HG02970 (cell line): ENCODE measurements around the gene ACOT11.
"Not testable (repeated sequence)": the region's sequence is repeated elsewhere in the genome, so short reads cannot be mapped to it uniquely, and the experiment has no call there.

Source experiments
- ATAC-seq: cut with Tn5 transposase; IDR thresholded peaks from one replicate; pipeline ENCODE4 v1.9.1; 2021; ENCODE audit warnings: mild to moderate bottlenecking, moderate library complexity, moderate number of reproducible peaks; ENCODE audit not compliant: unreplicated experiment, low FRiP score

Gene ACOT11

DNA sequence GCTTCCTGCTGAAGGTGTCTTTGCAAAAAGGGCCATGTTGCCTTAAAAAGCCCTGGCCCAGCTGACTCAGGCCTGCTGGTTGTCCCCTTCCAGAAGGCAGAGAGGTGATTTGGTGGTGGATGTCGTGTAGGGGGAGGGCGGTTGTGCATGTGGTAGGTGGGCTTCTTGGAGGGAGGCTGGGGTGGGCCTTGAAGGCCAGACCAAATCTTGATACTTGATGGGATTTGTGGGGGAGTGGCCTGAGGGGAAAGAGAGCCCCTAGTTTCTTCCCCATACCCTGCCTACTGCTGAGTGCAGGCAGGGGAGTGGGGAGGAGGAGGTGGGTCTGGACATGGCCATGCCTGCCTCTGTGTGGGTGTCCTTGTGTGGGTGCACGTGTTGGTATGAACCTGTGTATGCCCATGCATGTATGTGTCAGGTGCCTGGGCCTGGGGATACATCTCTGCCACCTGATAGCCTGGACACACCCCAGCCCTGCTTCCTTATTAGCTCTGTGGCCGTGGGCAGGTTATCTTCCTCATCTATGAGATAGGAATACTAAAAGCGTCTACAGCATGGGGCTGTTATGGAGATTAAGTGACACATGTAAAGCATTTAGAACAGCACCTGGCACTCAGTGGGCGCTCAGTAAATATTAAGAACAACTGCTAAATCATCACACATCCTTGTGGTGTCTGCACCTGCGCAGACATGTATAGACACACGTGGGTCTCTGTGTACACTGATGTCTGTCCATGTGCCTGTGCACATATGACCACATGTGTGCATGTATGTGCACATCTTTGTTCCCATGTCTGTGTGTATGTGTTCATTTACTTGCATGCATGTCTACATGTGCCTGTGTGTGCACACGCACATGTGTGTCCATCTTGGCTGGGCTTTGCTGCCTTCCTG lies 58.3 kb downstream of the ACOT11 start:
- no peak for ATAC-seq

DNA sequence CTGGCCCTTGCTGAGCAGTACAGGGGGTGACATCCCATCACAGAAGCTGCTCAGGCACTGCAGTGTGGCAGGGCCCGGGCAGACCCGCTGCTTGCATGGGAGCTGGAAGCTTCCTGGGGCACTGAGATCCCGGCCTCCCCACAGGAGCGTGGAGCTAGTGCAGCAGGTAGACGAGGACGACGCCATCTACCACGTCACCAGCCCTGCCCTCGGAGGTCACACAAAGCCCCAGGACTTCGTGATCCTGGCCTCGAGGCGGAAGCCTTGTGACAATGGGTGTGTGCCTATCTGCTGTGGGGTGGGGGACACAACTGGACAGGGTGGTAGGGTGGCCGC lies 58.9 kb downstream of the ACOT11 start:
- no peak for ATAC-seq

DNA sequence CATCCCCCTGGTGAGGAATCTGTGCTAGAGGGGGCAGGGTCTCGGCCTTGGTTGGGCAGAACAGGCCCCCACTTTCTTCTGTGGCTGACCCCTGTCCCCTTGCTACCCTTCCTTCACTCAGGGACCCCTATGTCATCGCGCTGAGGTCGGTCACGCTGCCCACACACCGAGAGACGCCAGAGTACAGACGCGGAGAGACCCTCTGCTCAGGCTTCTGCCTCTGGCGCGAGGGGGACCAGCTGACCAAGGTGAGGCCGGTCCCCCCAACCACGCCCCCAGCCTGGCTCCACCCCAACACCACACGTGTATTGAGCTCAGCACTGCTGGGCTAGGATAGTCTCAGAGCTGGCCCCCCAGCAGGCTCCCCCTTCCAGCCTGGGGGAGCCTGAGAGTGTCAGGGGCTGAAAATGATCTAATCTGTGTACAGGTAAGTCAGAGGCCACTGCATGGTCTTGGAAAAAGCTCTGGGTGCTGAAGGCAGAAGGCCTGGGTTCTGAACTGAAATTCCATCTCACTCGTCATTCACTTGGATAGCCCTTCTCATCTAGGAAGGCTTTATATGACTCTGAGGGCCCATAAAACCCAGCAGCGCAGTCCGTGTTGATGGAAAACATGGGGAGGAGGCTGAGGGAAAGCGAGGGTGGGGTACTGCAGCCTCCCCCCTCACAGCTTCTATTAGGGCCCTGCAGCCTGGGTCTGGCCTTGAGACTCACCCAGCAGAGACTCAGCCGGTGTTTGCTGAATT lies 60.0 kb downstream of the ACOT11 start:
- no peak for ATAC-seq

DNA sequence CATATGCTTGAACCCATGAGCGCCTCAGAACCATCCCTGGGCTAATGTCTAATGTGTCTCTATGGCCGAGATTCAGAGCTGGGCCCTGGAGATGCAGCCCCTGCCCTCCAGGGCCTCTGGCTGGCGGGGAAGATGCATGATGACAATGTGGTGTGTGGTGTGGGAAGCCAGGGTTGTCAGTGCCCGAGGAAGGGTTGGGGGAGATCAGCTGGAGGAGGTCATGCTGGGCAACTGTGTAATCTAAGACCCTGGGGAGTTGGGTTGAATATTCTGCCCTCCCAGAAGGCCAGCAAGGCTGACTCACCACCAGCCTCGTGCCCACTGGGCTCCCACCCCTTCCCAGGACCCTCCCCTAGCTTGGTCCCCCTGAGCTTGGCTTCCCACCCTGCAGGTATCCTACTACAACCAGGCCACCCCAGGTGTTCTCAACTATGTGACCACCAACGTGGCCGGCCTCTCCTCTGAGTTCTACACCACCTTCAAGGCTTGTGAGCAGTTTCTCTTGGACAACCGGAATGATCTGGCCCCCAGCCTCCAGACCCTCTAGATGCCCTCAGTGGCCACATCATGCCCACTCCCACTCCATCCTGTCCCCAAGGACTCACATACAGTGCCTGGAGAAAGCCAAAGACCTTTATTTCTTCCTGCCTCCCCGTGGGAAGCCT lies 60.7 kb downstream of the ACOT11 start:
- ATAC-seq: no peak

DNA sequence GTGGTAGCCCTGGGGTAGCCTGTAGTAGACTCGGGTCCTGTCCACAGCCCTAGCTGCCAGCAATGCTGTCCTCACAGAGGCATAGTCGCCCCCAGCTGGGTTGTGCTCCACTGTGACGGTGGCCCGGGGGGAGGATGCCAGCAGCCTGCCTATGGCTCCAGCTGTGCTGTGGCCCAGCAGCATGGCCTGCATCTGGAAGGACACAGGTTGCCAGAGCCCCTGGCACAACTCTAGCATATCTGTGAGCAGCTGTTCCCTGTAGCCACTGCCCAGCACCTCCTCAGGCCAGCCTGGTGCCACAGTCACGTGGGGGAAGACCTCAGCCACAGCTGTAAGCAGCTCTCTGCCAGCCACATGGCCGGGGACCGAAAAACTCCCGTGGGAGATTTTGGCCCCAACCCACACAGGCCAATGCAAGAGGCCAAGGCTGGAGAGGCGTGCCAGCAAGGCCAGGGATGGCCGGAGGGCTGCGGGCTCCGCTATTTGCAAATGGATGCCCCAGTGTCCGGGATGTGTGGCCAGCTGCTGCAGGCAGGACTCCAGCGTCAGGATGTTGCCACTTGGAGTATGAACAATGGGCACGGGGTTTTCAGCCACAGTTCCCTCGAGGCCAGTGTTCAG lies 61.4 kb downstream of the ACOT11 start:
- no peak for ATAC-seq

DNA sequence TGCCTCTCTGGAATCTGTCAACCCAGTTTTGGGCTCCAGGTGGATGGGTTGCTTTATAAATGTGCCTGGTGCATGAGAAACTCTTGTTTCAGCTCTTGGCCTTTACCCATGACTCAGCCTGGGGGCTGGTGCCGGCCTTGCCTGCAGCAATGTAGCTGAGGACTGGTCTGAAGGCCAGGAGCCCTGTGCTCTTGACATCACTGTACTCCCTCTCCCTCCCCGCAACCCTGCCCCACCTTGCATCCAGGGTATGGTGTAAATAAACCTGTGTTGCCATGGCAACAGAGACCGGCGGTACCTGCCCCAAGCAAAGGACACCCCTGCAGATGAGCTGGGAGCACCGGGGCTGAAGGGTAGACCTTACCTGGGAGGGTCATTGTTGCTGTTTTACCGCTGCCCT lies 62.0 kb downstream of the ACOT11 start:
- ATAC-seq: no peak

DNA sequence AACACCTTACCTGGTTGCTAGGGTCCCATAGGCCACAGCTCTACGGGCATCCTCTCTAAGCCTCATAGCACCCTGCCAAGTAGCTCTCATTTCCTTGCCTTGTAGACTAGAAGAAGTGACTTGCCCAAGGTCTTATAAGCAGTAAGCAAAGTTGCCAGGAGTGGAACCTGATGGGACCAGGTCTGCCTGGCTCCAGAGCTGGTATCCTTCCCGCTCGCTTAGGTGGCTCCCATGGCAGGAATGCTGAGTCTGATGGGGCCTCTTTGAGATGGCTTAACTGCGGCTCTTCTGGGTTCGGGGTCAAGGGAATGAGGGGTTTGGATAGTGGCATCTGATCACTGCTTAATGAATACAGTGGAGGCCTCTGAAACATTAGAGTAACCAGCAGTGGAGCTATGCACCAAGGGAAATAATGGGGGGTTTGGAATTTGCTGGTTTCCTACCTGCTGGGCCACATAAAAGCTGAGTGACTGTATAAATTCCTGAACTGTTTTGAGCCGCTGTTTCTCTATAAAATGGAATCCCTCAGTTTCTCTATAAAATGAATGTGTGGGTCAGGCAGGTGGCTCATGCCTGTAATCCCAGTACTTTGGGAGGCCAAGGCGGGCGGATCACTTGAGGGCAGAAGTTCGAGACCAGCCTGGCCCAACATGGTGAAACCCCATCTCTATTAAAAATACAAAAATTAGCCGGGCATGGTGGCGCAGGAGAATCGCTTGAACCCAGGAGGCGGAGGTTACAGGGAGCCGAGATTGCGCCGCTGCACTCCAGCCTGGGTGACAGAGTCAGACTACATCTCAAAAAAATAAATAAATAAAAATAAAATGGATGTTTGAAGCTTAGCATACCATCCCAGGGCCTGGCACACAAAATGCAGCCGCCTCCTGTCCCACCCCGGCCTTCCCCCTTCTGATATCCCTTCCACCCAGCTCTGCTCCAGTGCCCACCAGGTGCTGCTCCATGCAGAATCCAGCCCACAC lies 62.9 kb downstream of the ACOT11 start:
- ATAC-seq: no peak

DNA sequence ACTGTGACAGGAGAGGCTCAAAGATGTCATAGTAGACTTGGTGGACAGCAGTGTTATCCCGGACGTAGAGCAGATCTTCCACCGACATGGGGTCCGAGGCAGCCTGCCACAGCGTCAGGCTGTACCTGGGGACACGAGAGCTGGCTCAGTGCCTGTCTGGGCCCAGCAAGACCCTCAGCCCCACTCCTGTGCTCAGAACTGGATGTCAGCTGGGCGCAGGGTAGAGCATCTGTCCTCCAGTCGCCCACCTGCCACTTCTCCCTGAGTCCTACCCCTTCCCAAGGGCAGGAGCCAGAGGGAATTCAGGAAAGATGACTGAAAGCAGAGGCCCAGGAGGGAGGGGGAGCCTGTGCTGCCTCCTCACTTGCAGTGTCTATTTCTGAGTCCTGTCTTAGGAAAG lies 63.6 kb downstream of the ACOT11 start:
- ATAC-seq: no peak

DNA sequence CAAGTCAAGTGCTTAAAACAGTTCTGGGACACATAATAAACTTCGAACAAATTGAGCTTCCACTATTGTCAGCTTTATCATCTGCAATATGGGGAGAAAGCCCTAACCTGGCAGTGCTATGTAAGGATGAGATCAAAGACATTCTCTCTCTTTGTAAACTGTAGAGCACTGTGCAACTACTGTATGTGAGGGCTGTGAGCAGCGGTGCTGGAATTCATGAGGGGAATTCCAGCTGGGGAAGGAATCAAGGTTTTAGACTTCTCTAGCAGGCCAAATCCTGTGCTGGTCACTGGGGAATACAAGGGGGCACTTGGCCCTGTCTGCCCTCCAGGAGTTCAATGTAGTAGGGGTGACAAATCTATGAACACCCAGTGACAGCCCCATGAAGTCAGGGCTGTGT lies 66.0 kb downstream of the ACOT11 start:
- ATAC-seq: no peak

DNA sequence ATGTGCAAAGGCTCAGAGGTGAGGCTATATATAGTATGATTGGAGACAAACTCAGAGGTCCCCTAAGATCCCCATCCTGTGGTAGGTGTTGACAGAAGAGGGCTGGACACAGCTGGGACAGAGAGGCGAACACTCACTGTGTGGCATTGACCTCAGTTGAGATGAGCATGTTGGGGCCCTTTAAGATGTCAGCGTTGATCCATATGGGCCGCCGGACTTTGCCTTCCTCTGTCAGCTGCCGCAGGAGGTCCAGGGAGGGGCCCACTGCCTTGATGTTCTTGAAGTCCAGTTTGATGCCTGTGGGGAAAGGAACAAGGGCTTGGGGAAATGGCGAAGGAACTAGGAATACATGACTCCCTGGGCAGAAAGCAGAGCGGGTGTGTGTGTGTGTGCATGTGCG lies 66.5 kb downstream of the ACOT11 start:
- ATAC-seq: no peak

DNA sequence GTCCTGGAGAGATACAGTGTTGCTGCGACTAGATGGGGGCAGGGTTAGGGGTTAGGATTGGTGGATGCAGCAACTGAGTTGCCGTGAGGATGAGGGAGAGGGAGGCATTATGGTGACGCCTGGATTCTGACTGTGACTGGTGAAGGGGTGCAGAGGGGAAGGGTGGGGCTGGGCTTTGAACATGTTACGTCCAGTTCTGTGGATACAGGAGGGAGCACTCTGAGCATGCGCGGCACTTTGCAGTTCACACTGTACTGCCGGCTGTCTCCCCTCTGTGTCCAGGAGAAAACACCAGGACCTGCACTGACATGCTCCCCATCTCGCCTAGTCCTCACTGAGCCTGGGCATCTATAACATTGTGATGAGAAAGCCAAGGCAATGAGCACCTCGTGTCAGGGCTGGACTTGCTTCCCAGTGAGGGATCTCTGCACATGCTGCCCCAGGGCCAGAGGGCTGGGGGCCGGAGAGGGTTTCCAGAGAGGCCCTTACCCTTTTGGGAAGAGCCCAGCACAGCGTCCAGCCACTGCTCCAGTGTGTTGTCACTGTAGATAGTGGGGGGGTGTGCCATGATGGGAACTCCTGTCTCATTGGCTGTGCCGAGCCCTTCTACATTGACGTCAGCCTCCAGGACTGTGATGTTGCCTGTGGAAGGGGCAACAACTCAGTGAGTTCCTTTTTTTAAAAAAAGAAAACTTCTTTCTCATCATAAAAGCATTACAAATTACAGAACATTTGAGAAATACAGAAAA lies 67.7 kb downstream of the ACOT11 start:
- ATAC-seq: no peak

DNA sequence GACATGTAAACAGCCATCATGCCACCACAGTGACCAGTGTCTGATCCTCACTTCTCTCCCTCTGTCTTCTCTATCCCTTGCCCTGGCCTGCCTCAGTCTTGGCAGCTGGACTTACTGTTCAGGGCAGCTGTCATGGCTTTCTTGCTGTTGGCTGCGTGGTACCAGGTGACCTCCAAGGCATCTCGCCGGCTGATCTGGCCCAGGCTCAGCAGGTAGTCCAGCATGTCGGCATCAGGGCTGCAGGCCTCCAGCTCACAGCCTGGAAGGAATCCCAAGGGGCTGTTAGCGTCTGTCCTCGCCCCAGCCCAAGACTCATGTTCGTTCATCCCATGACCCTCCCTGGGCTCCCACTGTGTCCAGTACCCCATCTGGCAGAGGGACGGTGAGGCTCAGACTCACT lies 71.7 kb downstream of the ACOT11 start:
- ATAC-seq: no peak

DNA sequence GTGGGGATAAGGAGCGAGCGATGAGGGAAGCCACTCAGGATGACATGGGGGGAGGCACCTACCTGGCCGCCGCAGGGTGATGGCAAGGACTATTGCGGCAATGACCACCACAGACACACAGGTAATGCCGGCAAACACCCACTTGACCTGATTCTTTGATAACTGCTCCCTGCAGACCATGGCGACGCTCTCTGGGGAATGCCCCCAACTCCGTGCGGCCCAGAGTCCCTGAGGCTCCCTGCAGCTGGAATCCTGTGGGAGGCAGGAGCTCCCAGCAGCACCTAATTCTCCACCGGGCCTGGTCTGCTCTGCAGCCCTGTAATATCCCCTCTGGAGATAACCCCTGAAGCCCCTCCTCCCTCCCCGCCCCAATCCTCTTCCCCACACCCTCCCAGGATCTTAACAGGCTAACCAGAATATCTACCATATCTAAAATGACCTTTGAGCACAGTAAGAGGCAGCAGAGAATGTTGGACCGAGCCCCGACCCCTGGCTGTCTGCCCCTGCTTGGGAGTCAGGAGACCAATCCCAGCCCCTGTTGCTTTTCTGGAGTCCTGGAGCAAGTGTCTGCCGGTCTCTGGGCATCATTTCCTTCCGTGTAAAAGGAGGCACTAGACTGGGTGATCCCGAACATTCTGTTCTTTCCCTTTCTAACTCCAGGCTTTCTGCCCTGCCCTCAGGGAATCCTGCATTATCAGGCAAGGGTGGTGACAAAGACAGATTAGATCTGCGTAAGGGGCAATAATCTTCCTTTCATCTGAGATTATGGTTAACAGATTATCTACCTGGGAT lies 75.4 kb downstream of the ACOT11 start, which contains the start of gene FAM151A:
Gene FAM151A (minus strand): TSS at position 310 of the 792 bp plus-strand sequence. CDS start 130 bp downstream, at position 180.
- ATAC-seq: no peak

DNA sequence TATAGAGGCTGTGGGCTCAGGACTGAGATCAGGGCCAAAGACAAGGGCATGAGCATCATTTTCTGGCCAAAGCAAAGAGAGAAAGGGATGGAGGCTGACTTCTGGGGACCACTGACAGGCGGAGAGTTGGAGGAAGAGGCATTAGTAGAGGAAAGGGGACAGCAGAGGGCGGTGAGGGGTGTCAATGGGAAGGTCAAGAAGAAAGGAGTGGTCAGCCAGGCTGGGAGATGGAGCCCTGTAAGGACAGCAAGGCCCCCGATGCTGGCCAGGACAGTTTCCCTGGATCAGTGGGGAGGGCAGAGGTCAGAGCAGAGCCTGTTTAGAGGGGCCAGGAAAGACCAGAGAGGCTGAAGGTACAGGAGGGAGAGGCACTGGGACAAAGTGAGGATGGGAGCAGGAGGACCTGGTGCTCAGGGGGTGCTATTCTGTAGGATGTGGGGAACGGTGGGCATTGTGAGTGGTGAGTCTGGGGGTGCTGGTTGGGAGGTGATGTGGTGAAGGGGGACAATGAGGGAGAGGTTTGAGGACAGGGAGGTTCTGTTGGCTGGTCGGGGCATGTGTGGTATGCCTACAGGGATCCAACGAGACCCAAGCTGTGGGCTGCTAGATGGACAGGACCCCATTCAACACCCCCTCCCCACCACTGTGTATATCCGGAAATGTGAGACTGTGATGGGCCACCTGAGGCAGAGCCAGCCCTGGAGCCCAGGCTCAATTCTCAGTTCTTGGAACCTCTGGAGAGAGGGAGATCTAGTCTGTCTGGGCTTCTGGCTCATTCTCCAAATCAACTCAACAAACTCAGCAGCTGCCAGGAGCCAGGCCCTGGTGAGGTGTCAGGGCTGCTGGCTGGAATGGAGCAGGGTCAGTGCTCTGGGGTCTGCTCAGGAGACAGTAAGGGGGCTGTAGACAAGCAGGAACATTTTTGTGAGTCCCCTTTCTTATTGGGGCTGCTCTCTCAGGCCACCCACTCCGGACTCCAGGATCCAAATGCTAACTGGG lies 76.7 kb downstream of the ACOT11 start:
- no peak for ATAC-seq

DNA sequence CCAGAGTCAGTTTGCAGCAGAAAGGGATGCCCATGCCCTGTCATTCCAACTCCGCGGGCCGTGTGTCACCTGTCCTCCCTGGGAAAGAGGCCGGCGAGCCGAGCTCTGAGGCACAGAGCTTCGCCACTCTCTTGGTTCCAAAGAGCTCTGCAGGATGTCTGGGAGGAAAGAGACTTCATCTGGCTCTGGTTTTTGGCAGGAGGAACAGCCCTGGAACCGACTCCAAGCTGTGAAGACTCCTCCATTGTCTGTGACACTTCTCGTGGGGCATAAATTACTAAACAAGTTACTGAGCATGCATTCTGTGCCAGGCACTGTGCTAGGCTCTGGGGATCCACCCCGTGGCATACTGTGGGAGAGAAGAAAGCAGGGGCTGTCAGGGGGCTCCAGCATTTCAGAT lies 79.2 kb downstream of the ACOT11 start:
- ATAC-seq: no peak

DNA sequence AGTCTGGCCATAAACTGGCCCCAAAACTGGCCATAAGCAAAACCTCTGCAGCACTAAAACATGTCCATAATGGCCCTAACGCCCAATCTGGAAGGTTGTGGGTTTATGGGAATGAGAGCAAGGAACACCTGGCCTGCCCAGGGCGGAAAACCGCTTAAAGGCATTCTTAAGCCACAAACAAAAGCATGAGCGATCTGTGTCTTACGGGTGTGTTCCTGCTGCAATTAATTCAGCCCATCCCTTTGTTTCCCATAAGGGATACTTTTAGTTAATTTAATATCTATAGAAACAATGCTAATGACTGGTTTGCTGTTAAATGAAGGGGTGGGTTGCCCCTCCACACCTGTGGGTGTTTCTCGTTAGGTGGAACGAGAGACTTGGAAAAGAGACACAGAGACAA lies 87.8 kb downstream of the ACOT11 start:
- ATAC-seq: not testable (repeated sequence)
